Activated CD4-positive, alpha-beta T cell treated with anti-CD3 and anti-CD28 coated beads, Interleukin-10, Interleukin-2, amounts not matched to agents 100 ng/mL and 50 ng/mL, durations not matched to agents 16 hours and 8 hours (primary cell): ENCODE results near the gene PPM1D.

ENCODE experiments used
- DNase-seq: peaks from one replicate; pipeline ENCODE4 v3.0.0-alpha.2; 2020

Gene PPM1D

GRCh38 chr17:60676758-60677307 lies 76.8 kb downstream of the PPM1D start:
- no peak for DNase-seq

GRCh38 chr17:60677308-60678117 lies 77.5 kb downstream of the PPM1D start, which contains the start of gene BCAS3:
Gene BCAS3 (plus strand): TSS chr17:60677851.
- DNase-seq, result peak; percentile 99

GRCh38 chr17:60678118-60678444 lies 78.1 kb downstream of the PPM1D start:
- DNase-seq, result no peak

GRCh38 chr17:60679287-60679686 lies 79.3 kb downstream of the PPM1D start:
- DNase-seq, result no peak

GRCh38 chr17:60680754-60681153 lies 80.8 kb downstream of the PPM1D start:
- DNase-seq, result no peak

- no peak for DNase-seq
These were observed 85.4 kb downstream of the PPM1D start for GRCh38 chr17:60685437-60685836.

GRCh38 chr17:60695960-60696359 lies 96.0 kb downstream of the PPM1D start:
- peak; percentile 34 for DNase-seq

GRCh38 chr17:60699090-60699489 lies 99.1 kb downstream of the PPM1D start:
- no peak for DNase-seq

GRCh38 chr17:60704170-60704569 lies 104.2 kb downstream of the PPM1D start:
- DNase-seq, result no peak

- DNase-seq, result no peak
These were observed 112.7 kb downstream of the PPM1D start for GRCh38 chr17:60712675-60713074.

GRCh38 chr17:60713608-60714007 lies 113.6 kb downstream of the PPM1D start:
- DNase-seq, result no peak
